Prostate gland (tissue), 2 donors: ENCODE data around the gene AAMDC.
"Not testable (repeated sequence)": the region's sequence is repeated elsewhere in the genome, so short reads cannot be mapped to it uniquely, and the experiment has no call there.

Experiments used
- CTCF ChIP-seq, 4 experiments: fragments of 200-600 bp in 2 of 4; fragments of 450-650 bp in 2 of 4; sonication (generic) in 2 of 4; IDR thresholded peaks; 1 replicate in 3 of 4; 2 replicates in 1 of 4; pipeline ENCODE4 v1.5.1; 2016 to 2019; ENCODE audit warnings: antibody characterized with exemption in 4 of 4, mild to moderate bottlenecking in 2 of 4, moderate library complexity in 2 of 4
- POLR2A ChIP-seq: fragments of 450-650 bp; IDR thresholded peaks from one replicate; pipeline ENCODE4 v1.6.1; 2016; ENCODE audit warnings: antibody characterized with exemption, mild to moderate bottlenecking
- POLR2AphosphoS5 ChIP-seq: sonication (generic); formaldehyde crosslinking; IDR thresholded peaks from one replicate; pipeline ENCODE4 v1.6.1; 2017; ENCODE audit warnings: antibody characterized with exemption

DNA sequence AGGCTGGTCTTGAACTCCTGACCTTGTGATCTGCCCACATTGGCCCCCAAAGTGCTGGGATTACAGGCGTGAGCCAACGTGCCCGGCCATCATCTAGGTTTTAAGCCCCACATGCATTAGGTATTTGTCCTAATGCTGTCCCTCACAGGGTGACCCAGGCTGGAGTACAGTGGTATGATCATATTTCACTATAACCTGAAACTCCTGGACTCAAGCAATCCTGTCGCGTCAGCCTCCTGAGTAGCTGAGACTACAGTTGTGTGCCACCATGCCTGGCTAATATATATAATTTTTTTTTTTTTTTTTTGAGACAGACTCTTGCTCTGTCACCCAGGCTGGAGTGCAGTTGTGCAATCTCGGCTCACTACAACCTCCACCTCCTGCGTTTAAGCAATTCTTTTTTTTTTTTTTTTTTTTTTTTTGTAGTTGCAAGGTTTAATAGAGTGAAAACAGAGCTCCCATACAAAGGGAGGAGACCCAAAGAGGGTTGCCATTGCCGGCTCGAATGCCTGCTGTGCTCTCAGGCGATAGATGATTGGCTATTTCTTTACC lies 37.0 kb downstream of the AAMDC start:
- not testable (repeated sequence) for TF ChIP-seq CTCF (IDR thresholded peaks at IDR 0.05); POLR2AphosphoS5; POLR2A
